Osteocyte (in vitro differentiated cells): ENCODE data around the gene OSGIN1. TPM values are rescaled to one million over a fixed set of nuclear protein-coding genes. Genes with fewer than 3 reads are reported as not detected.

ENCODE experiments used
- DNase-seq: peaks from one replicate; pipeline ENCODE4 v3.0.0; 2021; ENCODE audit warnings: mixed read lengths; ENCODE audit not compliant: unreplicated experiment; ENCODE audit errors: extremely low spot score
- H3K27ac Mint-ChIP-seq: one replicate; pipeline ENCODE4 v1.8.0; 2021; ENCODE audit warnings: mild to moderate bottlenecking, mixed read lengths; ENCODE audit not compliant: unreplicated experiment
- H3K27me3 Mint-ChIP-seq: one replicate; pipeline ENCODE4 v1.8.0; 2021; ENCODE audit warnings: mixed read lengths; ENCODE audit not compliant: unreplicated experiment
- H3K36me3 Mint-ChIP-seq: one replicate; pipeline ENCODE4 v1.8.0; 2021; ENCODE audit warnings: mixed read lengths; ENCODE audit not compliant: unreplicated experiment
- H3K4me1 Mint-ChIP-seq: one replicate; pipeline ENCODE4 v1.8.0; 2021; ENCODE audit warnings: mixed read lengths; ENCODE audit not compliant: unreplicated experiment
- H3K4me3 Mint-ChIP-seq: one replicate; pipeline ENCODE4 v1.8.0; 2021; ENCODE audit warnings: mild to moderate bottlenecking, moderate library complexity, mixed read lengths; ENCODE audit not compliant: unreplicated experiment
- H3K9me3 Mint-ChIP-seq: one replicate; pipeline ENCODE4 v1.8.0; 2021; ENCODE audit warnings: mixed read lengths; ENCODE audit not compliant: unreplicated experiment
- CTCF ChIP-seq: fragments of 200-600 bp; sonication (generic); IDR thresholded peaks from 2 replicates; pipeline ENCODE4 v1.5.0; 2021; ENCODE audit warnings: antibody characterized with exemption, mild to moderate bottlenecking, moderate library complexity
- long read RNA-seq: library from polyadenylated mRNA; unstranded; transcript quantifications from one replicate; pipeline ENCODE4 v2.0.0, GENCODE V29; 2021
- total RNA-seq: library from RNA; stranded (reverse); gene quantifications from 2 replicates; pipeline ENCODE4 v1.2.1, GENCODE V29; 2021

Gene OSGIN1
- 1.2 and 1.3 TPM in 2 replicates for total RNA-seq
- long read RNA-seq, partial matches to known transcripts = 0 of 1 reads
- long read RNA-seq, other reads (novel, unspliced or antisense) = 0 of 1 reads

- peak within 1 kb of the TSS; percentile 56 for H3K27ac Mint-ChIP-seq
- peak; percentile 89 for DNase-seq
- peaks cover 18% of the 10 kb centered on the region for H3K4me1 Mint-ChIP-seq
- H3K36me3 Mint-ChIP-seq = no peaks in the 10 kb centered on the region
- no peaks in the 10 kb centered on the region for H3K9me3 Mint-ChIP-seq
- TF ChIP-seq CTCF = no peak
- no peaks in the 10 kb centered on the region for H3K27me3 Mint-ChIP-seq
- peak within 1 kb of the TSS; percentile 48 for H3K4me3 Mint-ChIP-seq
Measured at GRCh38 chr16:83952940-83953795, at the start of gene OSGIN1. OSGIN1 (plus strand) TSS chr16:83953240; CDS start chr16:83957672, 4,432 bp downstream.

GRCh38 chr16:83903751-83904150 lies 49.3 kb upstream of the OSGIN1 start:
- no peak overlapping the region for H3K27ac Mint-ChIP-seq

GRCh38 chr16:83906683-83907082 lies 46.4 kb upstream of the OSGIN1 start:
- TF ChIP-seq CTCF = no peak
- Mint-ChIP-seq H3K27ac (no peak overlapping the region), H3K9me3 (no peaks in the 10 kb centered on the region), H3K4me1 (no peaks in the 10 kb centered on the region), H3K36me3 (peaks cover 17% of the 10 kb centered on the region), H3K4me3 (no peak overlapping the region), H3K27me3 (no peaks in the 10 kb centered on the region)
- no peak for DNase-seq

More at GRCh38 chr16:83903751-83904150, 49.3 kb upstream of the OSGIN1 start:
- peaks cover 6% of the 10 kb centered on the region for H3K36me3 Mint-ChIP-seq
- H3K27me3 Mint-ChIP-seq = no peaks in the 10 kb centered on the region
- H3K4me3 Mint-ChIP-seq = no peak overlapping the region
- TF ChIP-seq CTCF = no peak
- peaks cover 11% of the 10 kb centered on the region for H3K4me1 Mint-ChIP-seq
- H3K9me3 Mint-ChIP-seq = no peaks in the 10 kb centered on the region
- no peak for DNase-seq

- Mint-ChIP-seq H3K9me3 (no peaks in the 10 kb centered on the region), H3K27ac (no peak overlapping the region), H3K36me3 (peaks cover 22% of the 10 kb centered on the region), H3K27me3 (no peaks in the 10 kb centered on the region), H3K4me1 (no peaks in the 10 kb centered on the region), H3K4me3 (no peak overlapping the region)
- DNase-seq = no peak
- TF ChIP-seq CTCF = no peak
Measured at GRCh38 chr16:83907111-83907510, 45.9 kb upstream of the OSGIN1 start.

GRCh38 chr16:83907631-83908250 lies 45.3 kb upstream of the OSGIN1 start:
- H3K27ac Mint-ChIP-seq = no peak overlapping the region
- H3K4me1 Mint-ChIP-seq = no peaks in the 10 kb centered on the region
- no peaks in the 10 kb centered on the region for H3K27me3 Mint-ChIP-seq
- no peak for DNase-seq
- no peak for TF ChIP-seq CTCF
- no peak overlapping the region for H3K4me3 Mint-ChIP-seq
- no peaks in the 10 kb centered on the region for H3K9me3 Mint-ChIP-seq
- peaks cover 23% of the 10 kb centered on the region for H3K36me3 Mint-ChIP-seq
